SJSA1 (cell line): ENCODE data around the gene LMF1. TPM values are rescaled to one million over a fixed set of nuclear protein-coding genes. Genes with fewer than 3 reads are reported as not detected.

Experiments
- DNase-seq, 2 experiments: peaks; one replicate each; pipeline ENCODE4 v3.0.0-alpha.2; 2015 to 2020; ENCODE audit warnings: low spot score in 2 of 2, low read depth in 1 of 2
- H3K27ac ChIP-seq: fragments of 250-450 bp; sonication (Bioruptor Pico); 2 replicates; pipeline ENCODE4 v1.5.1; 2020; ENCODE audit warnings: mild to moderate bottlenecking, moderate library complexity
- H3K27me3 ChIP-seq: fragments of 250-450 bp; sonication (Bioruptor Pico); replicated peaks from 2 replicates; pipeline ENCODE4 v1.5.1; 2020; ENCODE audit warnings: mild to moderate bottlenecking, moderate library complexity
- H3K36me3 ChIP-seq: fragments of 250-450 bp; sonication (Bioruptor Pico); 2 replicates; pipeline ENCODE4 v1.5.1; 2020; ENCODE audit warnings: mild to moderate bottlenecking
- H3K4me1 ChIP-seq: fragments of 250-450 bp; sonication (Bioruptor Pico); replicated peaks from 2 replicates; pipeline ENCODE4 v1.6.1; 2021; ENCODE audit warnings: mild to moderate bottlenecking
- H3K4me3 ChIP-seq: fragments of 250-450 bp; sonication (Bioruptor Pico); 2 replicates; pipeline ENCODE4 v1.5.1; 2020; ENCODE audit warnings: mild to moderate bottlenecking
- H3K9me3 ChIP-seq: fragments of 250-450 bp; sonication (Bioruptor Pico); replicated peaks from 2 replicates; pipeline ENCODE4 v1.5.1; 2020; ENCODE audit warnings: mild to moderate bottlenecking
- total RNA-seq: library from RNA; depleted of rRNA; stranded (reverse); fragments of >200 nt; shearing (Covaris generic); gene quantifications from 2 replicates; pipeline ENCODE4 v1.2.3, GENCODE V29; 2014

LMF1 gene
- total RNA-seq, 1 experiment from 2014 or later: 23.5 TPM

DNA sequence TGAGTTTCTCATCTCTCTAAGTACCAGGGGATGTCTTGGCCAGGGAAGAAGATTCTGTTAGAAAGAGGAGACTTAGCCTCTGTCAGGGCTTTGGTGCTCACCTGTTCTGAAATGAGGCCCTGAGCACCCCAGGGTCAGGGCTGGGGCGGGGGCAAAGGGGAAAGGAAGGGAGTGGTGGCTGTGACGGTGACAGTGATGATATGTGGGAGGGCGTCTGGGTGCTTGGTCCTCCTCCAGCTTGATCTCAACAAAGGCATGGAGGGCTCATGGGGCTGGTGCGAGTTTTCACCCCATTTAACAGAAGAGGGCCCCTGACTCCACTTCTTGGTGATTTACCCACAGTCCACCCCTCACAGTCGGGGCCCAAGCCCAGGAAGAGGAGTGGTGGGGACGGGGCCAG, 25.9 kb upstream of the LMF1 start:
- Histone ChIP-seq H3K4me3 (no peak overlapping the region), H3K9me3 (peaks cover 6% of the 10 kb centered on the region), H3K36me3 (no peaks in the 10 kb centered on the region), H3K27me3 (peaks cover 82% of the 10 kb centered on the region), H3K4me1 (peaks cover 14% of the 10 kb centered on the region), H3K27ac (no peak overlapping the region)
- DNase-seq: no peak

DNA sequence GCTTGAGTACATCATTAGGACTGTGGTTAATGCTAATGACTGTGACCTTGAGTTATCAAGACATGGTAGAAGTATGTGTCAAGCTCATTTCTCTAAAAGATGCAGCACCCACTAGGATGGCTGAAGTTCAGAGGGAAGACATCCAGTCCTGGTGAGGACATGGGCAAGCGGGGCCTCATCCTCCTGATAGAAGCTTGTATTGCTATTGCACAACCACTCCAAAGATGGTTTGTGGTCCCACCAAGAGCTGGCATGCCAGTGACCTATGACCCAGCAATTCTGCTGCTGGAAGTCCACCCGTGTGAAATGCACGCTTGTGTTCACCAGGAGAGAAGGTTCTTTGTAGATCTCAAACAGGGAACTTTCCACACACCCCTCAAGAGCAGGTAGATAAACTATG, 25.0 kb upstream of the LMF1 start:
- no peaks in the 10 kb centered on the region for H3K9me3 ChIP-seq

DNA sequence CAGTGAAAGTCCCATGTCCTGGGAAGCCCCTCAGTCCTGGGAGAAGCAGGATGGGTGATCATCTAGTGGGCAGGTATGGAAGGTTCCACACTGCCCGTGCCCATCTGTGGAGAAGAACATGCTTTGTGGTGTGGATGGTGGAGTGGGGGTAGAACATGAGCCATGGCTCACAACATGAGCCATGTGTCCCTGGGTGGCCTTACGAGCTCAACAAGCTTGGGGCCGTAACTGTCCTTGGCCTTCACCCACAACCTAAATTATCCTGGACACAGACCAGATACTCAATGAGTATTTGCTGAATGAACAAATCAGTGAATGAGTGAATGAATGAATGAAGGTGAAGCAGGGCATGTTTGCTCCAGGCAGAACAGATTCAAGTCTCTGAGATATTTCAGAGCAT, 24.3 kb upstream of the LMF1 start:
- Histone ChIP-seq H3K4me1 (peaks cover 14% of the 10 kb centered on the region), H3K27me3 (peaks cover 77% of the 10 kb centered on the region), H3K27ac (no peak overlapping the region), H3K36me3 (no peaks in the 10 kb centered on the region), H3K9me3 (no peaks in the 10 kb centered on the region), H3K4me3 (no peak overlapping the region)
- DNase-seq: no peak

More for the DNA sequence above, 25.0 kb upstream of the LMF1 start:
- no peak for DNase-seq
- Histone ChIP-seq H3K27ac (no peak overlapping the region), H3K4me1 (peaks cover 14% of the 10 kb centered on the region), H3K4me3 (no peak overlapping the region), H3K36me3 (no peaks in the 10 kb centered on the region), H3K27me3 (peaks cover 77% of the 10 kb centered on the region)

DNA sequence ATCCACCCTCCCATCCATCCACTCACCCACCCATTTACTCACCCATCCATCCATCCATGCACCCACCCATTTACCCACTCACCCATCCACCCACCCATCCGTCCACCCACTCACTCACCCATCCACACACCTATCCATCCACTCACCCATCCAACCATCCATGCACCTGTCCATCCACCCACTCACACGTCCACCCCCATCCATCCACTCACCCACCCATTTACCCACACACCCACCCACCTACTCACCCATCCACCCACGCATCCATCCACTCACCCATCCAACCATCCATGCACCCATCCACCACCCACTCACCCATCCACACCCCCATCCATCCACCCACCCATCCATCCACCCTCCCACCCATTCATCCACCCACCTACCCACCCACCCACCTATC, 22.9 kb upstream of the LMF1 start:
- Histone ChIP-seq H3K27ac (no peak overlapping the region), H3K4me3 (no peak overlapping the region), H3K4me1 (peaks cover 14% of the 10 kb centered on the region), H3K27me3 (peaks cover 76% of the 10 kb centered on the region), H3K36me3 (no peaks in the 10 kb centered on the region), H3K9me3 (no peaks in the 10 kb centered on the region)
- DNase-seq: no peak

DNA sequence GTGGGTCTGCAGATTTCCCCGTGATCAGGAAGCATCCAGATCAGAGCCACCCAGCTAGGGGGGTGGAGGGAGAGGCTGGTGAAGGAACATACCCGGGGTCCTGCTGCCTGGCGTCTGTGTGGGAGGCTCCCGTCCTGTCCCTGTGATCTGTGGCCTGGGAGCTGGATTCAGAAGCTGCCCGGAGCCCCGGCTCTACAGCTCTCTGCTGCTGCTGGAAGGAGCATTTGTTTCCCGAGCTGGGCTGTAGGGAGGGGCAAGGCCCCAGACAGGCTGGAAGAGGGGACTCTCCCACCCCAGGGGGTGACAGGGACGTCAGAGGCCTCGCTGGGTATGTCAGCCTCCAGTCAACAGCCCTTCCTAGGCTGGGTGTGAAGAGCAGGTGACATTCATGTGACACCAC, 21.0 kb upstream of the LMF1 start:
- DNase-seq: no peak
- no peaks in the 10 kb centered on the region for H3K36me3 ChIP-seq
- H3K27me3 ChIP-seq: peaks cover 65% of the 10 kb centered on the region
- H3K27ac ChIP-seq: no peak overlapping the region
- H3K9me3 ChIP-seq: no peaks in the 10 kb centered on the region
- no peak overlapping the region for H3K4me3 ChIP-seq
- H3K4me1 ChIP-seq: no peaks in the 10 kb centered on the region

DNA sequence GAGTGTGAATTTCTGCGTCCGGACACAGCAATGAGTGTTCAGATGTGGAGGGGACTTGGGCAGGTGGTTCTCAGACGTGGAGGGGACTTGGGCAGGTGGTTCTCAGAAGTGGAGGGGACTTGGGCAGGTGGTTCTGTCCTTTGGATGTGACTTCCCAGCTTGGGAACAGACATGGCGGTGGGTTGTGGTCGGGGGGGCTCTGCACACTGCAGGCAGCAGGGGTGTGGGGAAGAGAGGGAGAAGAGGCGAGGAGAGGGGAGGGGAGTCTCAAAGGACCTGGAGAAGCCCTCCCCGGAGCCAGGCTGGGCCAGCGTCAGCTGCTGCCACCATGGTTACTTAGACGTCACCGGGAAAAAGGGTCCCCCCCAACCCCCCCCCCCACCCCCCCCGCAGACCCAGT, 20.6 kb upstream of the LMF1 start:
- Histone ChIP-seq H3K27ac (no peak overlapping the region), H3K27me3 (peaks cover 62% of the 10 kb centered on the region), H3K9me3 (no peaks in the 10 kb centered on the region), H3K4me1 (no peaks in the 10 kb centered on the region), H3K36me3 (no peaks in the 10 kb centered on the region), H3K4me3 (no peak overlapping the region)
- DNase-seq: no peak

DNA sequence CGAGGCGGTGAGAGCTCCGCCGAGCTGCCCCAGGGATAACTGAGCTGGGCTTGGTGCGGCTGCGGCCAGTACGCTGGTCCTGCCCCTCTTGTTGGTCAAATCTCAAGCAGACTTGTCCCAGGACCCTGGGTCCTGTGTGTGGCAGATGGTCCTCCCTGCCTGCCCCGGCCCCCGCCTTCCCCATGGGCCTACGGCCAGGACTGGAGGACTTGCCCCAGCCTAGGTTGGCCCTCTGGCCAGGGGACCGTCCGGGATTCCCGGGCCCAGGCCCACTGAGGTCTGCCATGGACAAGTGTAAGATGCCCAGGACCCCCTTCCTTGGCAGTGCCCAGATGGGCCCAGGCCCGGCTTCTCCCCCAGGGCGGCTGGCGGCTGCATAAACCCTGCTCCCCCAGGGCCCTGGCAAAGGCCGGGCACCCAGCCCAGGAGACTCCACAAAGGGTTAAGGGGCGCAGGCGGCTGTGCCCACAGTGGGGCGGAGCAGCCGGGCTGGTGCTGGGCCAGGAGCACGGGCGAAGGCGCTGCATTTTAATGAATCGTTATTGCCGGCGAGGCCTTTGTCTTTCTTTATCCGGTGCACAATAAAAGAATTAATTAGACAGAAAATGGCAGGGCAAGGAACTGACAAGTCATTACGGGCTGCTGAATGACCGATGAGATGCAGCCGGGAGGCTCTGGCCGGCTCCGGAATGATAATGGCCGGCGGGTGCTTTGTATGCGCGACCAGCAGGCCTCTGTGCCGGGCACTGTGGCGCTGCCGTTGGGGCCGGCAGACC, 19.9 kb upstream of the LMF1 start:
- peaks cover 62% of the 10 kb centered on the region for H3K27me3 ChIP-seq
- H3K4me1 ChIP-seq: no peaks in the 10 kb centered on the region
- H3K4me3 ChIP-seq: no peak overlapping the region
- no peaks in the 10 kb centered on the region for H3K36me3 ChIP-seq
- no peaks in the 10 kb centered on the region for H3K9me3 ChIP-seq
- no peak overlapping the region for H3K27ac ChIP-seq
- no peak for DNase-seq

DNA sequence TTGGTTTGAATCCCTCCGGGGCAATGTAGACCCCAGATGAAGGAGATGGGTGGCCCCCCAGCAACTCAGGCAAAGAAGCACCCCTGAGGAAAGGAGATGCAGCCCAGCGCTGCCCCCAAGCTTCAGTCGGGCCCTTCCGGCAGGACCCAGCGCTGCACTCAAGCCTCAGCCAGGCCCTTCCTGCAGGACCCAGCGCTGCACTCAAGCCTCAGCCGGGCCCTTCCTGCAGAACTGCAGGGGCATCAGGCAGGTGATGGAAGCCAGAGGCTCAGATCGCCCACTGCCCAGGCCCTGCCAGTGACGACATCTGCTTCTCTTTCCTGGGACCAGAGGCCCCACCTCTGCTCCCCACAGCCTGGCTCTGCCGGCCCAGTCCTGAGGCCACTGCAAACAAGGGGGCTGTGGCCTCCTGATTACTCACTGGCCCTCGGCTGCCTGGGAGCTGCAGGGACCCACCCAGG, 18.6 kb upstream of the LMF1 start:
- H3K9me3 ChIP-seq: no peaks in the 10 kb centered on the region
- DNase-seq: no peak
- H3K4me1 ChIP-seq: no peaks in the 10 kb centered on the region; the same call in 1 of the 2 replicates
- peaks cover 62% of the 10 kb centered on the region for H3K27me3 ChIP-seq
- H3K4me3 ChIP-seq: no peak overlapping the region
- H3K27ac ChIP-seq: no peak overlapping the region
- peaks cover 3% of the 10 kb centered on the region; the same call in 1 of the 2 replicates for H3K36me3 ChIP-seq

DNA sequence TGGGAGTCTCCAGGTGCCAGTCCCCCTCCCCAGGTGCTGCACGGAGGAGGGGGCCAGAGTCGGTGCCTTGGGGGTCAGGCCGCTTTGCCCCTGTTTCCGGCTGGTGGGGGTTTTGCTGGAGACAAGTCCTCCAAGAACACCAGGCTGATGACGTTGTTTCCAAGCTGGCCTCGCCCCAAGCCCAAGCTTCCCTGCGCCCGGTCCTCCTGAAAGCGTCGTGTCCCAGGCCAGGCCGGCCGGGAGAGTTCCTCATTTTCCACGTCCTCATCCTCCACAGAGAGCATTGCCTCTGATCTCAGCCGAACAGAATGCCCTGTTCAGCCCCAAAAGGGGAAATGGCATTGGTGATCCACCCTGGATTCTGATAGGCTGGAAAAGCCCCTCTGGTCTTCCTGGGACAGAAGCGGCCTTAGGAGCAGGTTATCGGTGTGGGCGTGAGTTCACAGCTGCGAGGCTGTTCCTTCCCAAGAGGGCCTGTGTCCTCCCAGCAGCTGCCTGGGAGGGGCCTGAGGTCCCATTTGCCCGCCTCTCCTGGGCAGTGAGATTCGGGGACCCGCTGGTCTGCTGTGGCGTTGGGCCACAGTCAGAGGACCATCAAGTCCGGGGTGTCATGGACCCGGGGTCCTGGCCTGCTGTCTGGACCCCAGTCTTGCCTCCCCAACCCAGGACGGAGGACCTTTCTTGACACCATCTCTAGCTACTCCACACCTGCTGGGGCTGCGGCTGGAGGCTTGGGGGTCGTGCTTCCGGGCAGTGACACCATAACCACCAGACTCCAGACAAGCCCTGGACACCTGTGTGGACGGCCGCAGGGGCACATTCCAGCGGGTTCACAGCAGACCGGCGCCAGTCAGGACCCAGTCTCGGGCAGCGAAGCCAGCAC, 17.9 kb upstream of the LMF1 start:
- H3K27me3 ChIP-seq: peaks cover 69% of the 10 kb centered on the region
- no peak overlapping the region for H3K27ac ChIP-seq
- DNase-seq: no peak
- H3K4me1 ChIP-seq: peaks cover 6% of the 10 kb centered on the region
- H3K4me3 ChIP-seq: no peak overlapping the region
- peaks cover 3% of the 10 kb centered on the region; the same call in 1 of the 2 replicates for H3K36me3 ChIP-seq
- H3K9me3 ChIP-seq: no peaks in the 10 kb centered on the region

DNA sequence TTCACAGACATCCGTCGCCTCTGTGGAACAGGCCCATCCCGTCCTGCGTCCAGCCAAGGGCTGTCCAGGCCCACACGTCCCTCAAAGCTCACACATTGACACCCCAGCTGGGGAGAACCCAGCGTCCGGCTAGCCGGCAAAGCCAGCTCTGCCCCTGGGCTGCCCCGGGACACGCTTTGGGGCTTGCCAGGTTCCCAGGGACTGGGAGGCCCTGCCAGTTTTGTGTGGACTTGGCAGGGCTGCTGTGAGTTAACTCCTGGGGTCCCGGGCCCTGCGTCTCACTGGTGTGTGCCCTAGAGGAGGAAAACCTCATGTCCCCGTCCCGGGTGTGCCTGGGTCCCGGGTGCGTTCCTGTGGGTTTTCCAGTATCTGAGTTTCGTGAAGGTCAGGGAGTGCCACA, 17.1 kb upstream of the LMF1 start:
- no peak for DNase-seq
- H3K4me1 ChIP-seq: peaks cover 13% of the 10 kb centered on the region
- no peaks in the 10 kb centered on the region for H3K9me3 ChIP-seq
- H3K27me3 ChIP-seq: peaks cover 74% of the 10 kb centered on the region
- peaks cover 3% of the 10 kb centered on the region; the same call in 1 of the 2 replicates for H3K36me3 ChIP-seq
- no peak overlapping the region for H3K27ac ChIP-seq
- H3K4me3 ChIP-seq: no peak overlapping the region

DNA sequence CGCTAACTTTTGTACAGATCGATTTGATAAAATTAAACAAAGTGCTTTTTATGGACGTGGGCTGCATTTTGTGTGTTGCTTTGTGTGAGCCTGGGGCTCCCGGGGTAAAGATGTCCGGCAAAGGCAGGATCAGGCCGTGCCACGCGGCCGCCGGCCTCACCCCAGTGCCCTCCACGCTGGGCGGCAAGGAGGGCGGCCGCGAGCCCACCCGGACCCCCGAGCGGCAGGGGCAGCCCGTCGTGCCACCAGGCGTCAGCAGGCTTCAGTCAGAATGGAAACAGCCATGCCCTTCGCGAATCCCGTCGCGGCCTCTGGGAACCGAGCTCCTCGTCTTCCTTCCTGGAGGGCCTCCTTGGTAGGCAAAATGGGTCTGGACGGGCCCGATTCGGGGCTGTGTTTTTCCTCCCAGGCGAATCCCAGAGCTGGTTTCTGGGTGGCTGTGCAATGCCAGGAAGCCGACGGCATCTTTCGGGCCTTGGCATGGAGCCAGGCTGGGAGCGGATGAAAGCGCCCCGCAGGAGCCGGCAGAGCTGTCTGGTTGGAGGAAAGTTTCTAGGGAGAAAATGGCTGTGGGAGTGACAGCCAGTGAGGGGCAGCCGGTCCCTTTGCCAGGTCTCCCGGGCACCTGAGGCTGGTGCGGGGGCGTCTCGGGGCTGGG, 16.3 kb upstream of the LMF1 start:
- DNase-seq: no peak
- Histone ChIP-seq H3K27ac (no peak overlapping the region), H3K27me3 (peaks cover 79% of the 10 kb centered on the region), H3K9me3 (no peaks in the 10 kb centered on the region), H3K36me3 (peaks cover 3% of the 10 kb centered on the region; the same call in 1 of the 2 replicates), H3K4me1 (peaks cover 21% of the 10 kb centered on the region), H3K4me3 (no peak overlapping the region)

DNA sequence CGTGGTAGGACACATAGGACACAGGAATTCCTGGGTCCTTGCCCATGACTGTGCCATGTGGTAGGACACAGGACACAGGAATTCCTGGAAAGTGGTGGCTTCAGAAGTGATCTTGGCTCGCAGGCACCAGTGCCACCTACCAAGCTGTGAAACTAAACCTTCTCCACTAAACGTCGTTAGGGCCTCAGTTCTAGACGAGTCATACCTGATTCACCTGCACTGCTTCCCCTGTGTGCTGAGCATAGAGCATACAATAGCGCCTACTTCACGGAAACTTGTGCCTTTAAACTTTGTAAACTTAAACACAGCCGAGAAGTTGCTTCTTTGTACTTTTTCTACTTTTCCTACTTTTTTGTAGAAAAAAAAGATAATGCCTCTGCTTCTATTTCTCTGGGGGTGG, 15.6 kb upstream of the LMF1 start:
- Histone ChIP-seq H3K36me3 (peaks cover 3% of the 10 kb centered on the region; the same call in 1 of the 2 replicates), H3K27me3 (peaks cover 79% of the 10 kb centered on the region), H3K27ac (no peak overlapping the region), H3K4me3 (no peak overlapping the region), H3K4me1 (peaks cover 25% of the 10 kb centered on the region), H3K9me3 (no peaks in the 10 kb centered on the region)
- no peak for DNase-seq

DNA sequence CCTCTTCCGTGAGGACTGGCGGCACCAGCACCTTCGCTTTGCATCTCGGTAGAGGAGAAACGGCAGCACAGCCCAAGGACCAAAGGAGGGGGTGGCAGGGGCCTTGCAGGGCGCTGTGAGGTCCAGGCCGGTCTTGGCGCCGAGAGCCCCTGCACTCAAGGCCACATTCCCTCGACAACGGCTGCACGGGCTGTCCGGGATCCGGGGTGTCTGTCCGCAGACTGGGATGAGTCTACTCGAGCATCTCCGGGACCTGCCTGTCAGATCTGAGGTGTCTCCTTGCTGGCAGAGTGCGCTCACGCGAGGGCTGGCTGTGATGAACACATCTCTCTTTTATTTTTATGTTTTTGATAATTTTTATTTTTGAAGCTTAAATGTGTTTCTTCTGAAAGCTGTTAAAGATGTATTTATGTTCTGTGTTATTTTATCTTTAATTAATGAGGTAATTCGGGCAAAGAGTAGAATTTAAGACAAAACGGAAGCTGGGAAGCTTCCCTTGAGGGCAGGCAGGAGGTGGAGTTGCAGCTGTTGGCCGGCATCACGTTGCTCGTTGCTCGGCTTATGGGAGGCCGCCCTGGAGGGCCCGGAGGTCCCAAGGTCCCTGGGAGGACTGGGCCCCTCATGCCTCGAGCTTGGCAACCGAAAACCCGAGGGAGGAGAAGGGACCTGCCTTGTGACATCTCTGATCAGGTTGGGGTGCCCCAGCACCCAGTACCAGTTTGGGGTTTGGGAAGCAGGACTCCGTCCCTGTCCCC, 15.0 kb upstream of the LMF1 start:
- Histone ChIP-seq H3K4me3 (no peak overlapping the region), H3K27me3 (peaks cover 81% of the 10 kb centered on the region), H3K4me1 (peaks cover 30% of the 10 kb centered on the region), H3K36me3 (peaks cover 3% of the 10 kb centered on the region; the same call in 1 of the 2 replicates), H3K27ac (no peak overlapping the region), H3K9me3 (no peaks in the 10 kb centered on the region)
- DNase-seq: no peak
